Rectal smooth muscle tissue (tissue), 1 donor: Measurements from ENCODE around the gene KRT2.

ENCODE experiments used
- H3K27ac ChIP-seq: one replicate; pipeline ENCODE4 v1.7.0; 2013; ENCODE audit warnings: low read depth, low read length, inconsistent platforms
- H3K27me3 ChIP-seq: one replicate; pipeline ENCODE4 v1.7.0; 2013; ENCODE audit warnings: low read length; ENCODE audit not compliant: control insufficient read depth, insufficient read depth
- H3K36me3 ChIP-seq: one replicate; pipeline ENCODE4 v1.7.0; 2013; ENCODE audit warnings: low read length; ENCODE audit not compliant: control insufficient read depth, insufficient read depth
- H3K4me1 ChIP-seq: one replicate; pipeline ENCODE4 v1.7.0; 2013; ENCODE audit warnings: low read length; ENCODE audit not compliant: control insufficient read depth, insufficient read depth
- H3K4me3 ChIP-seq: one replicate; pipeline ENCODE4 v1.7.0; 2013; ENCODE audit warnings: low read length
- H3K9ac ChIP-seq: one replicate; pipeline ENCODE4 v1.7.0; 2013; ENCODE audit warnings: low read length

Gene KRT2

DNA sequence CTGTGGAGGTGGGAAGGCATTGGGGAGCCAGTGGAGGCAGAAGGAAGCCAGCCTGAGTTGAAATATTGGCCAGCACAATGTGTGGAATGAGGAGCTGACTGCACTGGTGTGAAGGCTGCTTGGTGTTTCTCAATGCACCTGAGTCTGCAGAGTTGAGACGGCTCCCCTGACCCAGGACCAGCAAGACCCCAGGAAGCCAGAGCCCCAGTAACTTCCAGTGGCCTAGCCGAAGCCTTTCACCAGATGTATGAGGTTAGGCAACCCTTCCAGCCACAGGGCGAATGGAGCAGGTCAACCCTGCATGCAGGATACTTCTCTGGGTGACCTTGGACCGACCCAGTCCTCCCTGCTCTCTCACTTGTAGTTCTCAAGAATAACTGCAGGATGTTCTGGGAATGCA lies 20.7 kb downstream of the KRT2 start:
- Histone ChIP-seq H3K9ac (no peak overlapping the region), H3K27me3 (no peaks in the 10 kb centered on the region), H3K36me3 (no peaks in the 10 kb centered on the region), H3K27ac (no peak overlapping the region), H3K4me3 (no peak overlapping the region), H3K4me1 (no peaks in the 10 kb centered on the region)

- H3K4me3 ChIP-seq: no peak overlapping the region
- H3K4me1 ChIP-seq: no peaks in the 10 kb centered on the region
- H3K36me3 ChIP-seq: no peaks in the 10 kb centered on the region
- no peaks in the 10 kb centered on the region for H3K27me3 ChIP-seq
- H3K9ac ChIP-seq: no peak overlapping the region
- no peak overlapping the region for H3K27ac ChIP-seq
Measured at GRCh38 chr12:52630599-52631200, 21.3 kb downstream of the KRT2 start.

- Histone ChIP-seq H3K27me3 (no peaks in the 10 kb centered on the region), H3K4me1 (no peaks in the 10 kb centered on the region), H3K36me3 (no peaks in the 10 kb centered on the region), H3K9ac (no peak overlapping the region), H3K27ac (no peak overlapping the region), H3K4me3 (no peak overlapping the region)
Measured at GRCh38 chr12:52630008-52630500, 22.0 kb downstream of the KRT2 start.

DNA sequence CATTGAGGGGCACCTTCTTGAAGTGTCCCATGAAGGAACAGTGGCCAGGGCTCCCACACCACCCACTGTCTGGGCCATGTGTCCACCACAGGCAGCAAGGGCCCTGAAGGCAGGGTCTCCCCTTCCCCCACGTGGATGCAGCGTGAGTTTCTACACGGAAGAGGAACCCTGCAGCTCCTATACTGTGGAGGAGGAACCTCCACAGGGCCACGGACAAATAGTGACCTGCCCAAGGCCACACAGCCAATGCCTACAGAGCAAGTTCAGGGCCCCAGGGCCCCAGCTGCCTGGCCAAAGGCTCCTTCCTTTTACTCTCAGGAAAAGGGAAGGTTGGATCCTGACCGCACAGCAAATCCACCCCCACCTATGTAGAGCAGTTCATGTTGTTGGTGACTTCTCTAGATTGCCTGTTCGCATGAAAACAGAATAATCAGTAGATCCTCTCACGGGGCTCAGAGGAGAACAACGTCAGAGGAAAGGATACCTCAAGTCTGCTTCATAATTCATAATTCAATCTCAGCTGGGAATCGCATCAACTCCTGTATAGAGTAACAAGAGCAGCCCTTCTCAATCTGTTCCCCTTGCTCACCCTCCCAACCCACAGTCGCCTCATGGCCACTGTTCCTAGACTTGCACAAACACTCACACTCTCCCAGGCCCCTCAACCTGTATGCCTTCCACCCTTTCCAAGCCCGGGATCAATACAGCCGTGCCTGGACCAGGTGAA lies 22.6 kb downstream of the KRT2 start:
- no peaks in the 10 kb centered on the region for H3K4me1 ChIP-seq
- no peaks in the 10 kb centered on the region for H3K27me3 ChIP-seq
- no peak overlapping the region for H3K4me3 ChIP-seq
- no peaks in the 10 kb centered on the region for H3K36me3 ChIP-seq
- H3K9ac ChIP-seq: no peak overlapping the region
- no peak overlapping the region for H3K27ac ChIP-seq

GRCh38 chr12:52628841-52629240 lies 23.2 kb downstream of the KRT2 start:
- no peak overlapping the region for H3K4me3 ChIP-seq
- no peak overlapping the region for H3K9ac ChIP-seq
- no peak overlapping the region for H3K27ac ChIP-seq
- H3K36me3 ChIP-seq: no peaks in the 10 kb centered on the region
- no peaks in the 10 kb centered on the region for H3K4me1 ChIP-seq
- no peaks in the 10 kb centered on the region for H3K27me3 ChIP-seq

DNA sequence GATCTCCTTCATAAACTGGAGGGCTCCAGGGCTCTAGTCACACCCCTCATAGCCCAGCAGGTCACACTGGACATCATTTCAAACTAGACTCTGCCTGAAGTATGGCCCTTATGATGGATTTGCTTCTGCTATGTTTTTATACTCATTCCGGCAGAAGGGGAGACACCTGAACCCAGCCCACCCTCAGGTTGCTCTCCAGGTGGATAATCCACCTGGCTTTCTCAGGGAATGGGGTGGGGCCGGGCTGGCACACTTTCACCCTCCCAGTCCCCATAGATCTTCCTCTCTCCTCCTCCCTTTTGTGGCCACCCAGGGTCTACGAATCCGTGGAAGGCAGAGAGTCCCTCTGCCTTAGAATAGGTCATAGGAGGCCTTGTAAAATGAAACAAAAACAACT lies 23.9 kb downstream of the KRT2 start:
- Histone ChIP-seq H3K36me3 (no peaks in the 10 kb centered on the region), H3K27me3 (no peaks in the 10 kb centered on the region), H3K9ac (no peak overlapping the region), H3K4me3 (no peak overlapping the region), H3K4me1 (no peaks in the 10 kb centered on the region), H3K27ac (no peak overlapping the region)

- no peaks in the 10 kb centered on the region for H3K4me1 ChIP-seq
Measured at GRCh38 chr12:52627395-52628110, 24.5 kb downstream of the KRT2 start.

DNA sequence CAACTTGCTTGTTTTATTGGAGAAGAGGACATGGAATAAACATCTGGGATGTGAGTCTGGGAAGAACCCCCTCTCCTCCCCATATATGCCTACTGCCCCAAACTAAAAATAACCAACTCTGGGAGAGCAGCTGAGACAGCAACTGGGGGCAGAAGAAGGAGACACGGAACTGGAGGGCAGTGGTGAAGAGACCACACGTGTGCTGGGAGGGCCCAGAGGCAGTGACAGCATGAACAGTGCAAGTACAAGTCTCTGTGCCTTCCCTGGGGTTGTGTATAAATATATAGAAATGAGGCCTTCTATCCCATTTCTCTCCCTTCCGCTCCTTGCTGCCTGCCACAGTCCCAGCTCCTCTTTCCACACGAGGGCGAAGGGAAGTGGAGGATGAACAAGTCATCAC lies 29.7 kb downstream of the KRT2 start:
- Histone ChIP-seq H3K27me3 (no peaks in the 10 kb centered on the region), H3K36me3 (no peaks in the 10 kb centered on the region), H3K4me1 (no peaks in the 10 kb centered on the region), H3K4me3 (no peak overlapping the region), H3K27ac (no peak overlapping the region), H3K9ac (no peak overlapping the region)

More at GRCh38 chr12:52627395-52628110, 24.5 kb downstream of the KRT2 start:
- H3K4me3 ChIP-seq: no peak overlapping the region
- H3K9ac ChIP-seq: no peak overlapping the region
- H3K36me3 ChIP-seq: no peaks in the 10 kb centered on the region
- no peaks in the 10 kb centered on the region for H3K27me3 ChIP-seq
- H3K27ac ChIP-seq: no peak overlapping the region

DNA sequence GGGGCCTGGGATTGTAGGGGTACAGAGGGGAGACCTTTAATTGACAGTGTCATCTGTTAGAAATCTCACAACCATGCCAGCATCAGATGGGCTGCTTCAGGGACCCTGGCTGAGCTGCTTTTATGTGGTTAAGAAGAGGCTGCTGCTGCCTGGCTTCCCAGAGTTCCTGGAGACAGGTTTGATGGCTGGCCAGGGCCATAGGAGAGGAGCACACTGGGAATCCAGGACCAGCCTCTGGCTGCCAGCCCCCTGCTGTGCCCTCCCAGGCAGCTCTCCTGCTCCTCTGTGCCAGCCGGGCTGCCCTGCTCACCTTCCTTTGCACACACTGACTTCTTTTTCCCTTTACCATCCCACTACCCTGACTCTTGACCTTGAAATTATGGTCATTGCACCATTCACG lies 33.1 kb downstream of the KRT2 start:
- no peaks in the 10 kb centered on the region for H3K36me3 ChIP-seq
- H3K4me3 ChIP-seq: no peak overlapping the region
- no peak overlapping the region for H3K9ac ChIP-seq
- no peaks in the 10 kb centered on the region for H3K4me1 ChIP-seq
- no peaks in the 10 kb centered on the region for H3K27me3 ChIP-seq
- H3K27ac ChIP-seq: no peak overlapping the region

- H3K4me3 ChIP-seq: no peak within 1 kb of the TSS
- H3K36me3 ChIP-seq: no peaks in the 10 kb centered on the region
- H3K4me1 ChIP-seq: no peaks in the 10 kb centered on the region
- no peak within 1 kb of the TSS for H3K9ac ChIP-seq
- H3K27me3 ChIP-seq: no peaks in the 10 kb centered on the region
- H3K27ac ChIP-seq: no peak within 1 kb of the TSS
Measured at GRCh38 chr12:52618216-52618615, 33.8 kb downstream of the KRT2 start, which contains the start of gene KRT73. Gene KRT73, minus strand, starts transcription at chr12:52618559. Its CDS starts 35 bp downstream, at chr12:52618524.

- Histone ChIP-seq H3K27ac (no peak overlapping the region), H3K27me3 (no peaks in the 10 kb centered on the region), H3K36me3 (no peaks in the 10 kb centered on the region), H3K4me3 (no peak overlapping the region), H3K4me1 (no peaks in the 10 kb centered on the region), H3K9ac (no peak overlapping the region)
Measured at GRCh38 chr12:52617403-52617785, 34.6 kb downstream of the KRT2 start.

DNA sequence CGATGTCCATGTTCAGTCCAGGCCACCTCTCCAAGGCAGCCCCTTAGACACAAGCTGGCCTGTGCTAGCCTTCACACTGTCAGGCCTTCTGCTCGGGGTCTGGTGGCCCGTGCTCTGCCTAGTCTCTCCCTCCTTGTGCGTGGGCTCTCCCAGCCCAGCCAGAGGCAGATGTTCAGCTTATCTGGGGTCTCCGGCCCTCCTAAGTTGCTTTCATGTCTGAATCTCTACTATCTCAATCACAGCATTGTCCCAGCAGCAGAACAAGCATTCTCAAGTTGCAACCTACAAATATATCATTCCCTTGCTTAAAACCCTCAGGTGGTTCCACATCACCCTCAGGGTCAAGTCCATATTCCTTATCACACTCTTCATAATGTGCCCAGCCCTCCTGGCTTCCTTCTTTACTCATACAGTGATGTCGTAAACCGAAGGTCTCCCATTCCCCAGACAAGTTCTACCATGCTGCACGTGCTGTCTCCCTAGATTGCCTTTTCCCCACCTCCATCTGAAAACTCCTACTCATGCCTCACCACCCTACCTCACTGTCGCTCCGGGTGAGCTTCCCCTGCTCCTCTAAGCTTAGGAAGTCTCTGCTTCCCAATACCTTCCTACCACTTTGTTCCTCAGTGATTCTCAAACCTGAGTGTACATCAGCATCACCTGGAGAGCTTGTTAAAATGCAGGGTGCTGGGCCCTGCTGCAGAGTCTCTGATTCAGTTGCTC lies 35.2 kb downstream of the KRT2 start:
- no peaks in the 10 kb centered on the region for H3K27me3 ChIP-seq
- no peaks in the 10 kb centered on the region for H3K36me3 ChIP-seq

More for the DNA sequence above, 35.2 kb downstream of the KRT2 start:
- Histone ChIP-seq H3K4me3 (no peak overlapping the region), H3K4me1 (no peaks in the 10 kb centered on the region), H3K9ac (no peak overlapping the region), H3K27ac (no peak overlapping the region)
